Adrenal gland (tissue), 5 donors: ENCODE measurements around the gene EPB41L1.

Experiments used
- CTCF ChIP-seq, 6 experiments: fragments of 450-650 bp in 4 of 6; fragments of 200-600 bp in 2 of 6; sonication (generic) in 1 of 6; IDR thresholded peaks; 1 replicate in 5 of 6; 2 replicates in 1 of 6; pipeline versions ENCODE4 v1.5.1 to v1.8.0; 2016 to 2021; ENCODE audit warnings: antibody characterized with exemption in 6 of 6, mild to moderate bottlenecking in 2 of 6, moderate library complexity in 1 of 6
- POLR2A ChIP-seq, 2 donors: fragments of 450-650 bp; IDR thresholded peaks; one replicate each; pipeline ENCODE4 v1.6.1; 2017; ENCODE audit warnings: antibody characterized with exemption in 2 of 2, mild to moderate bottlenecking in 2 of 2, moderate library complexity in 1 of 2
- donor health status: DM: no; HTN: no; CAD: no.

DNA sequence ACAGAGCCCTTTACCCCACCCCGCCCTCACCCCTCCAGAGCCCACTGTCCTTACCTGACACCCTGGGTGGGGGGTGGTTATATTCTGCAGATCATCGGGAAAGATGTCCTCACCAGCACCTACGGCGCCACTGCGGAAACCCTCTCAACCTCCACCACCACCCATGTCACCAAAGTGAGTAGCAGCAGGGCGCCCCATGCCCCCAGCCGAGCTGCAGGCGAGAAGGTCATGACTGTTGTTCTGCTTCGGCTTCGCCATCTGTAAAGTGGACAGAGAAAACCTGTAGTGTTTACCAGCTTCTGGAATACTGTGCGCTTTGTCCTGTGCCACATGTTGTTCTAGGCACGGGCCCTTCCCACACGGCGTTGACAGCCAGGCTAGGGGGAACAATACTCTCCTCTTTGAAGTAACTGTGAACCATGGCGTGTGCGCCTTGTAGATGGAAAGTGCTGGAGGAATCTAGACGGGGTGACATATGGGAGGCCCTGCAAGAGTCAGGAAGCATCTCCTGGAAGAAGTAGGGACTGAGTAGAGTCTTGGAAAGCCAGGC lies 65.2 kb downstream of the EPB41L1 start:
- no peak for TF ChIP-seq CTCF (IDR thresholded peaks at IDR 0.05)
- no peak for TF ChIP-seq POLR2A (IDR thresholded peaks at IDR 0.05)
